Neural cell (in vitro differentiated cells): ENCODE data around the gene MARCHF6. TPM values are rescaled to one million over a fixed set of nuclear protein-coding genes. Genes with fewer than 3 reads are reported as not detected.
"Not testable (repeated sequence)": the region's sequence is repeated elsewhere in the genome, so short reads cannot be mapped to it uniquely, and the experiment has no call there.

Experiments
- H2AFZ ChIP-seq: fragments of 200-600, 300-800 bp; sonication (generic), shearing (Covaris generic); 2 replicates; pipeline ENCODE4 v1.6.0; 2014; ENCODE audit warnings: low read depth, mild to moderate bottlenecking, antibody characterized with exemption, low read length, moderate library complexity
- H3F3A ChIP-seq: fragments of 200-600 bp; shearing (Covaris generic); 2 replicates; pipeline ENCODE4 v1.6.1; 2016; ENCODE audit warnings: mild to moderate bottlenecking, moderate library complexity, mixed read lengths, antibody characterized with exemption, low read length; ENCODE audit not compliant: insufficient read depth, poor library complexity, severe bottlenecking
- H3K27ac ChIP-seq: fragments of 200-600, 300-800 bp; sonication (generic), shearing (Covaris generic); 2 replicates; pipeline ENCODE4 v1.5.1; 2014; ENCODE audit warnings: mild to moderate bottlenecking, low read length, moderate library complexity
- H3K27me3 ChIP-seq: fragments of 300-800, 200-600 bp; sonication (generic), shearing (Covaris generic); 2 replicates; pipeline ENCODE4 v1.6.0; 2014; ENCODE audit warnings: mild to moderate bottlenecking, low read depth, low read length, moderate library complexity; ENCODE audit not compliant: insufficient read depth
- H3K36me3 ChIP-seq: fragments of 300-800, 200-600 bp; sonication (generic), shearing (Covaris generic); 2 replicates; pipeline ENCODE4 v1.5.1; 2014; ENCODE audit warnings: mild to moderate bottlenecking, antibody characterized with exemption, low read length, moderate library complexity; ENCODE audit not compliant: insufficient read depth
- H3K4me2 ChIP-seq: fragments of 300-800, 200-600 bp; sonication (generic), shearing (Covaris generic); 2 replicates; pipeline ENCODE4 v1.6.0; 2014; ENCODE audit warnings: mild to moderate bottlenecking, low read length
- H3K4me3 ChIP-seq: fragments of 300-800, 200-600 bp; sonication (generic), shearing (Covaris generic); 2 replicates; pipeline ENCODE4 v1.5.1; 2014; ENCODE audit warnings: mild to moderate bottlenecking, low read length, moderate library complexity
- H3K79me2 ChIP-seq: fragments of 200-600 bp; shearing (Covaris generic); replicated peaks from 2 replicates; pipeline ENCODE4 v1.6.0; 2014; ENCODE audit warnings: mild to moderate bottlenecking, low read length, moderate library complexity; ENCODE audit not compliant: insufficient read depth
- H3K9ac ChIP-seq: fragments of 300-800, 200-600 bp; sonication (generic), shearing (Covaris generic); 2 replicates; pipeline ENCODE4 v1.6.1; 2016; ENCODE audit warnings: mild to moderate bottlenecking, low read length, mixed read lengths
- H3K9me2 ChIP-seq: fragments of 200-600 bp; shearing (Covaris generic); 2 replicates; pipeline ENCODE4 v1.6.1; 2016; ENCODE audit warnings: mild to moderate bottlenecking, low read length, mixed read lengths; ENCODE audit not compliant: insufficient read depth
- H3K9me3 ChIP-seq: fragments of 200-600, 300-800 bp; sonication (generic), shearing (Covaris generic); 2 replicates; pipeline ENCODE4 v1.6.1; 2016; ENCODE audit warnings: mild to moderate bottlenecking, mixed run types, low read length, moderate library complexity, mixed read lengths
- H4K20me1 ChIP-seq: fragments of 200-600 bp; shearing (Covaris generic); 2 replicates; pipeline ENCODE4 v1.6.1; 2016; ENCODE audit warnings: mild to moderate bottlenecking, mixed run types; ENCODE audit not compliant: insufficient read depth
- EZH2 ChIP-seq: fragments of 200-600, 300-800 bp; shearing (Covaris generic), sonication (generic); IDR thresholded peaks from 2 replicates; pipeline ENCODE4 v1.6.1; 2014; ENCODE audit warnings: antibody characterized with exemption, low read length, borderline replicate concordance, mild to moderate bottlenecking; ENCODE audit not compliant: insufficient read depth, poor library complexity, severe bottlenecking
- MXI1 ChIP-seq: fragments of 450-650 bp; conservative IDR thresholded peaks from 2 replicates; pipeline ENCODE4 v1.6.1; 2014; ENCODE audit warnings: antibody characterized with exemption, mild to moderate bottlenecking; ENCODE audit not compliant: poor library complexity, severe bottlenecking
- POLR2AphosphoS5 ChIP-seq: IDR thresholded peaks from 2 replicates; pipeline ENCODE4 v1.6.1; 2012
- RAD21 ChIP-seq: fragments of 450-650 bp; conservative IDR thresholded peaks from 2 replicates; pipeline ENCODE4 v1.6.1; 2014; ENCODE audit warnings: antibody characterized with exemption, mild to moderate bottlenecking, moderate library complexity
- SMC3 ChIP-seq: fragments of 450-650 bp; conservative IDR thresholded peaks from 2 replicates; pipeline ENCODE4 v1.6.1; 2014; ENCODE audit warnings: antibody characterized with exemption, mild to moderate bottlenecking, moderate library complexity; ENCODE audit not compliant: poor library complexity
- TAF1 ChIP-seq: IDR thresholded peaks from 2 replicates; pipeline ENCODE4 v1.6.1; 2012; ENCODE audit warnings: low read depth
- polyA plus RNA-seq: library from polyadenylated mRNA; depleted of rRNA; stranded (reverse); fragments of >200 nt; gene quantifications from 2 replicates; pipeline ENCODE4 v1.2.3, GENCODE V29; 2014
- TF ChIP-seq, protein P1 (sequence below): IDR thresholded peaks from 2 replicates; pipeline ENCODE4 v1.6.1; 2012; ENCODE audit warnings: borderline replicate concordance
- TF ChIP-seq, protein P2 (sequence below): fragments of 450-650 bp; IDR thresholded peaks from 2 replicates; pipeline ENCODE4 v1.5.1; 2014; ENCODE audit warnings: antibody characterized with exemption, mild to moderate bottlenecking, moderate library complexity; ENCODE audit not compliant: poor library complexity, severe bottlenecking

Gene MARCHF6
- polyA plus RNA-seq, 1 donor from 2014 or later = 282 TPM

- Histone ChIP-seq H3K9me3 (no peaks in the 10 kb centered on the region), H2AFZ (no peak overlapping the region), H3K27ac (no peak overlapping the region), H3K4me3 (no peak overlapping the region), H3K27me3 (no peaks in the 10 kb centered on the region), H3K79me2 (peaks cover 79% of the 10 kb centered on the region), H3K9ac (no peak overlapping the region), H3K9me2 (no peaks in the 10 kb centered on the region), H3K36me3 (peaks cover 6% of the 10 kb centered on the region), H3K4me2 (no peak overlapping the region), H4K20me1 (peaks cover 5% of the 10 kb centered on the region), H3F3A (no peaks in the 10 kb centered on the region)
- TF ChIP-seq RAD21 (no peak), MXI1 (no peak)
These were observed 20.8 kb downstream of the MARCHF6 start for GRCh38 chr5:10374046-10375022.

- not testable (repeated sequence) for H4K20me1 ChIP-seq, H3K9me2 ChIP-seq, H3K9ac ChIP-seq, H3K4me2 ChIP-seq, H3K4me3 ChIP-seq, H3F3A ChIP-seq, H2AFZ ChIP-seq, H3K27ac ChIP-seq, H3K27me3 ChIP-seq, H3K9me3 ChIP-seq
- peaks cover 79% of the 10 kb centered on the region for H3K79me2 ChIP-seq
- peaks cover 11% of the 10 kb centered on the region for H3K36me3 ChIP-seq
These were observed 21.7 kb downstream of the MARCHF6 start for GRCh38 chr5:10375146-10375545.

DNA sequence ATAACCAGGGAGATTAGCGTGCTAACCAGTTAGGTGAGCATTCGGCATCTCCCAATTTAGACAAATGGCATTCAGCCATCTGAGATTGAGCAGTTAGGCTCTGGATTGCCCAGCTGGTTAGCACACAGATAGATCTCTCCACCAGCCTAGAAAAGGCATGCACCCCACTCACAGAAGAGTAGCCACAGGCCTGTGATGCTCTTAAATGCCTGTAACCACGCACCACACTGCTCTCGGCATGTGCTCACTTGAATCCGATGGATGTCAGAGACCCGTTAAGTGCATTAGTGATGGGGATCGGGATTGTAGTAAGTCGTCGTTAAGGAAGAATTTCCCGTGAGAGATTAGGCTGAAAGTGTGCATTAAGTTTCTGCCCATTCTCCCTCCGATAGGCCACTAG lies 23.0 kb downstream of the MARCHF6 start:
- Histone ChIP-seq H3K4me3 (no peak overlapping the region), H3K9ac (no peak overlapping the region), H3K79me2 (peaks cover 77% of the 10 kb centered on the region), H4K20me1 (peaks cover 5% of the 10 kb centered on the region), H3K9me2 (no peaks in the 10 kb centered on the region), H2AFZ (no peak overlapping the region), H3K4me2 (no peak overlapping the region), H3K27ac (no peak overlapping the region), H3K27me3 (no peaks in the 10 kb centered on the region), H3F3A (no peaks in the 10 kb centered on the region), H3K36me3 (peaks cover 11% of the 10 kb centered on the region), H3K9me3 (no peaks in the 10 kb centered on the region)
- TF ChIP-seq, protein P1, sequence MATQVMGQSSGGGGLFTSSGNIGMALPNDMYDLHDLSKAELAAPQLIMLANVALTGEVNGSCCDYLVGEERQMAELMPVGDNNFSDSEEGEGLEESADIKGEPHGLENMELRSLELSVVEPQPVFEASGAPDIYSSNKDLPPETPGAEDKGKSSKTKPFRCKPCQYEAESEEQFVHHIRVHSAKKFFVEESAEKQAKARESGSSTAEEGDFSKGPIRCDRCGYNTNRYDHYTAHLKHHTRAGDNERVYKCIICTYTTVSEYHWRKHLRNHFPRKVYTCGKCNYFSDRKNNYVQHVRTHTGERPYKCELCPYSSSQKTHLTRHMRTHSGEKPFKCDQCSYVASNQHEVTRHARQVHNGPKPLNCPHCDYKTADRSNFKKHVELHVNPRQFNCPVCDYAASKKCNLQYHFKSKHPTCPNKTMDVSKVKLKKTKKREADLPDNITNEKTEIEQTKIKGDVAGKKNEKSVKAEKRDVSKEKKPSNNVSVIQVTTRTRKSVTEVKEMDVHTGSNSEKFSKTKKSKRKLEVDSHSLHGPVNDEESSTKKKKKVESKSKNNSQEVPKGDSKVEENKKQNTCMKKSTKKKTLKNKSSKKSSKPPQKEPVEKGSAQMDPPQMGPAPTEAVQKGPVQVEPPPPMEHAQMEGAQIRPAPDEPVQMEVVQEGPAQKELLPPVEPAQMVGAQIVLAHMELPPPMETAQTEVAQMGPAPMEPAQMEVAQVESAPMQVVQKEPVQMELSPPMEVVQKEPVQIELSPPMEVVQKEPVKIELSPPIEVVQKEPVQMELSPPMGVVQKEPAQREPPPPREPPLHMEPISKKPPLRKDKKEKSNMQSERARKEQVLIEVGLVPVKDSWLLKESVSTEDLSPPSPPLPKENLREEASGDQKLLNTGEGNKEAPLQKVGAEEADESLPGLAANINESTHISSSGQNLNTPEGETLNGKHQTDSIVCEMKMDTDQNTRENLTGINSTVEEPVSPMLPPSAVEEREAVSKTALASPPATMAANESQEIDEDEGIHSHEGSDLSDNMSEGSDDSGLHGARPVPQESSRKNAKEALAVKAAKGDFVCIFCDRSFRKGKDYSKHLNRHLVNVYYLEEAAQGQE = no peak

- no peak overlapping the region for H3K4me3 ChIP-seq
- peaks cover 76% of the 10 kb centered on the region for H3K79me2 ChIP-seq
- H4K20me1 ChIP-seq = peaks cover 5% of the 10 kb centered on the region
- H3K9ac ChIP-seq = no peak overlapping the region
- no peaks in the 10 kb centered on the region for H3K27me3 ChIP-seq
- H3K9me2 ChIP-seq = no peaks in the 10 kb centered on the region
- H3K27ac ChIP-seq = no peak overlapping the region
- no peaks in the 10 kb centered on the region for H3F3A ChIP-seq
- H3K36me3 ChIP-seq = peaks cover 11% of the 10 kb centered on the region
- no peak overlapping the region for H2AFZ ChIP-seq
- no peak overlapping the region for H3K4me2 ChIP-seq
- no peaks in the 10 kb centered on the region for H3K9me3 ChIP-seq
- no peak for TF ChIP-seq TAF1
- TF ChIP-seq POLR2AphosphoS5 = no peak
- TF ChIP-seq SMC3 = no peak
- no peak for TF ChIP-seq EZH2
- TF ChIP-seq, protein P2, sequence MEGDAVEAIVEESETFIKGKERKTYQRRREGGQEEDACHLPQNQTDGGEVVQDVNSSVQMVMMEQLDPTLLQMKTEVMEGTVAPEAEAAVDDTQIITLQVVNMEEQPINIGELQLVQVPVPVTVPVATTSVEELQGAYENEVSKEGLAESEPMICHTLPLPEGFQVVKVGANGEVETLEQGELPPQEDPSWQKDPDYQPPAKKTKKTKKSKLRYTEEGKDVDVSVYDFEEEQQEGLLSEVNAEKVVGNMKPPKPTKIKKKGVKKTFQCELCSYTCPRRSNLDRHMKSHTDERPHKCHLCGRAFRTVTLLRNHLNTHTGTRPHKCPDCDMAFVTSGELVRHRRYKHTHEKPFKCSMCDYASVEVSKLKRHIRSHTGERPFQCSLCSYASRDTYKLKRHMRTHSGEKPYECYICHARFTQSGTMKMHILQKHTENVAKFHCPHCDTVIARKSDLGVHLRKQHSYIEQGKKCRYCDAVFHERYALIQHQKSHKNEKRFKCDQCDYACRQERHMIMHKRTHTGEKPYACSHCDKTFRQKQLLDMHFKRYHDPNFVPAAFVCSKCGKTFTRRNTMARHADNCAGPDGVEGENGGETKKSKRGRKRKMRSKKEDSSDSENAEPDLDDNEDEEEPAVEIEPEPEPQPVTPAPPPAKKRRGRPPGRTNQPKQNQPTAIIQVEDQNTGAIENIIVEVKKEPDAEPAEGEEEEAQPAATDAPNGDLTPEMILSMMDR = no peak
- TF ChIP-seq, protein P1 = no peak
These were observed 23.6 kb downstream of the MARCHF6 start for GRCh38 chr5:10377081-10377480.
